ENCODE measurements around the gene SHCBP1L. TPM values are rescaled to one million over a fixed set of nuclear protein-coding genes. Genes with fewer than 3 reads are reported as not detected.
"Not testable (repeated sequence)": the region's sequence is repeated elsewhere in the genome, so short reads cannot be mapped to it uniquely, and the experiment has no call there.

The SHCBP1L gene
- total RNA-seq, 1 donor from 2014 or later, result not detected

DNA sequence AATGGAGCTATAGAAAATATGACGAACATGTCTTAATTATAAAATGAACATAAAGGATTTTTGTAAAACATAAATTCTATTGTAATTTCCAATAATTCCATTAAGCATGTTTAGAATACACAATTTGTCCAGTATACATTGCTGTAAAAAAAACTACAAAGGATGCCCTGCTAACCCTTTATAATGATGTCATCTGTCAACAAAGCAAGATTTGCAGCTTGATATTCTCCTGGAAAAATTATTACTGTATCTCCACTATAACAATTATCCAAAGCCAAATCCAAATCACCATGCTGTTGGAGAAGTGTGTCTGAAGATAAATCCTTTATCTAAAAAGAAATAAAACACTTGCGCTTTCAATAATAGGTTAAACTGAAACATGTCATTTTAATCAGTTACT, 47.6 kb downstream of the SHCBP1L start:
- no peak overlapping the region for H3K4me3 ChIP-seq (ENCODE audit: low read depth, low read length)
- DNase-seq (ENCODE audit: low read depth), result no peak
- no peak for FAIRE-seq
- no peaks in the 10 kb centered on the region for H3K27me3 ChIP-seq (ENCODE audit: control insufficient read depth, insufficient read depth, low read length)
- no peak for TF ChIP-seq CTCF (IDR thresholded peaks at IDR 0.05; ENCODE audit: insufficient read depth, low read length, severe bottlenecking)
- H3K36me3 ChIP-seq (ENCODE audit: control insufficient read depth, insufficient read depth, low read length), result no peaks in the 10 kb centered on the region

DNA sequence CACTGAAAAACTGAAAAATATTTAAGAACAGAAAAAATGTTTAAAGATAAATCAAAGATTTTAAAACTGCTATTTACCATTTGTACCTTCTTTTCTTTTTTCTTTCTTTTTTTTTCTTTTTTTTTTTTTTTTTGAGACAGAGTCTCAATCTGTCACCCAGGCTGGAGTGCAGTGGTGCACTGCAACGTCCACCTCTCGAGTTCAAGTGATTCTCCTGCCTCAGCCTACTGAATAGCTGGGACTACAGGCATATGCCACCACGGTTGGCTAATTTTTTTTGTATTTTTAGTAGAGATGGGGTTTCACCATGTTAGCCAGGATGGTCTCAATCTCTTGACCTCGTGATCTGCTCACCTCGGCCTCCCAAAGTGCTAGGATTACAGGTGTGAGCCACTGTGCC, 51.0 kb downstream of the SHCBP1L start:
- H3K4me3 ChIP-seq (ENCODE audit: low read depth, low read length); H3K36me3 ChIP-seq (ENCODE audit: control insufficient read depth, insufficient read depth, low read length); DNase-seq (ENCODE audit: low read depth); FAIRE-seq; H3K27me3 ChIP-seq (ENCODE audit: control insufficient read depth, insufficient read depth, low read length): not testable (repeated sequence)

- Histone ChIP-seq H3K4me3 (ENCODE audit: low read depth, low read length) (no peak overlapping the region), H3K36me3 (ENCODE audit: control insufficient read depth, insufficient read depth, low read length) (no peaks in the 10 kb centered on the region), H3K27me3 (ENCODE audit: control insufficient read depth, insufficient read depth, low read length) (no peaks in the 10 kb centered on the region)
- DNase-seq (ENCODE audit: low read depth) (no peak), FAIRE-seq (no peak)
- TF ChIP-seq CTCF (IDR thresholded peaks at IDR 0.05; ENCODE audit: insufficient read depth, low read length, severe bottlenecking), result no peak
Observed at GRCh38 chr1:182897696-182898095, 55.3 kb downstream of the SHCBP1L start.

GRCh38 chr1:182890927-182891610, 61.9 kb downstream of the SHCBP1L start:
- Histone ChIP-seq H3K36me3 (ENCODE audit: control insufficient read depth, insufficient read depth, low read length) (peaks cover 4% of the 10 kb centered on the region), H3K4me3 (ENCODE audit: low read depth, low read length) (no peak overlapping the region), H3K27me3 (ENCODE audit: control insufficient read depth, insufficient read depth, low read length) (no peaks in the 10 kb centered on the region)
- no peak for TF ChIP-seq CTCF (IDR thresholded peaks at IDR 0.05; ENCODE audit: insufficient read depth, low read length, severe bottlenecking)
- DNase-seq (ENCODE audit: low read depth), result no peak
- FAIRE-seq, result no peak

DNA sequence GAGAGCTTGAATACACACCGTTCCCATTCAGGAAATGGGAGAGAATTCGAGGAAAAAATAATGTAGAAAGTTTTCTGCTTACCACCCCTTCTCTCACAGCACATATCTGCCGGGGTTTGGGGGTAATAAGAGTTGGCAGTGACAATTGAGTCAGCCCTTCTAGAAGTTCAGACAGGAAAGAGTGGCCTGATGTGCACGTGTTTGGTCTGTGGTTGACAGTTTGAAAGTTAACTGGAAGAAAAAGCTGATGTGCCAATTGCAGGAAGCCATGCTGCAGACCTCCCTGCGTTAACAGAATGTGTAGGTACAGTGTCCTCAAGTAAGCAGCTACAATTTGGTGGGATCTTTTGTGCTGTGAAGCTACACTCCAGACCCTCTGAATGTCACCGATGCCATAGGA, 63.0 kb downstream of the SHCBP1L start:
- no peak for FAIRE-seq
- no peak for DNase-seq (ENCODE audit: low read depth)
- Histone ChIP-seq H3K4me3 (ENCODE audit: low read depth, low read length) (no peak overlapping the region), H3K36me3 (ENCODE audit: control insufficient read depth, insufficient read depth, low read length) (peaks cover 7% of the 10 kb centered on the region), H3K27me3 (ENCODE audit: control insufficient read depth, insufficient read depth, low read length) (no peaks in the 10 kb centered on the region)
- no peak for TF ChIP-seq CTCF (IDR thresholded peaks at IDR 0.05; ENCODE audit: insufficient read depth, low read length, severe bottlenecking)

DNA sequence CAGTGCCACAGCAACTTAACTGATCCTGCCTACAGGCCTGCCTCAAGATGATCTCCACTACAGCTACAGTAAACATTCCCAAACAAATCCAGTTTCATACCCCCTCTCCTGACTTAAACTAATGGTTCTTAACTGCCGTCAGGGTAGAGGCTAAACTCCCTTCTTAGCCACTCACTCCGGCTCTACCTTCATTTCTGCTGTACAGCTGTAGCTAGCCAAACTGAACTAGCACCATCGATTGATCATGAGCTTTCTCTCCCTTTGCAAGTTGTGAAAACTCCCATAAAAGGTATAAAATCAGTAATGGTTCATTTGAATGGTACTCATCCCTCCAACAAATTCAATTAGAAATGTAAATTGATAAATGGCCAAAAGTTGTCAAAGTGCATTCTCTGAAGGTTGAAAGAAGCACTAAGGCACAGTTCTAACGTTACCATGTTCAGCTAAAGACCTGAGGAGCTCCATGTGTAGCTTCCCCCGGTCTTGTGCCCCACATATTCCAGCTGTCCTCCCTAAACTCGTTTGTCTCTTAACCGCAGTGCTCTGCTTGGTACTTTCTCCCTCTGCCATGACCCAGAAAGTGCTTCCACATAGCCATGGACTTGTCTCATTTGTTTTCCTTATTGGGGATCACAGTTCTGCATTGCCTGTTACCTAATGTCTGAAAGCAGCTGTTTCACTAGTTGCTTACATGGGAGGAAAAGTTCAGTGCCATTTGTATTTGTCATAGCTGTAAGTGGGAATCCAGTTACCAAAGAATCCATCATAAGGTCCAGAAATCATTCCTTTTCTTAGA, 64.0 kb downstream of the SHCBP1L start:
- FAIRE-seq, result no peak
- no peak for DNase-seq (ENCODE audit: low read depth)
- Histone ChIP-seq H3K4me3 (ENCODE audit: low read depth, low read length) (no peak overlapping the region), H3K27me3 (ENCODE audit: control insufficient read depth, insufficient read depth, low read length) (no peaks in the 10 kb centered on the region), H3K36me3 (ENCODE audit: control insufficient read depth, insufficient read depth, low read length) (peaks cover 13% of the 10 kb centered on the region)
- no peak for TF ChIP-seq CTCF (IDR thresholded peaks at IDR 0.05; ENCODE audit: insufficient read depth, low read length, severe bottlenecking)
